HL-60 (cell line): ENCODE results near the gene FAM120A.

Experiments
- POLR2AphosphoS5 ChIP-seq: IDR thresholded peaks from 2 replicates; pipeline ENCODE4 v1.6.1; 2012; ENCODE audit warnings: low read depth
- SPI1 ChIP-seq: IDR thresholded peaks from 2 replicates; pipeline ENCODE4 v1.6.1; 2012; ENCODE audit warnings: low read depth, mild to moderate bottlenecking, borderline replicate concordance
- TF ChIP-seq, protein P1 (sequence below): IDR thresholded peaks from one replicate; pipeline ENCODE4 v1.5.1; 2011; ENCODE audit warnings: low read length, control low read depth, inconsistent platforms; ENCODE audit not compliant: insufficient read depth
- TF ChIP-seq, protein P2 (sequence below): IDR thresholded peaks from 2 replicates; pipeline ENCODE4 v1.6.1; 2012; ENCODE audit warnings: low read depth; ENCODE audit not compliant: insufficient replicate concordance

DNA sequence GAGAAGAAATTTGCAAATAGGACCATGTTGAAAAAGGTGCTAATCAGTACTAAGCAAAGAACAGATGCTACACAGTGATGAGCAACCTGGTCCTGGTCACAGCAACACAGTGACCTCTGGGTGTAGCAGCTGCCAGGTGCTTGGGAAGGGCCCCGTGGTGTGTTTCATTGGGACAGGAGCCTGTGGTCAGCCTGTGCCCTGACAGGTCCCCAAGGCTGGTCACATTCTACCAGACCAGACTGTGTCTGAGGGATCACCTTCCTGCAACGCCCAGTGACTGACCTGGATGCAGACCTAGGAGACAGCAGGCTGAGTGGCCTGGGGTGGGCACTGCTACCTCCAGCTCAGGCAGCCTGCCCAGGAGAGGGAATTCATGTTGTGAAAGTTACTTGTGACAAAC is 56.7 kb downstream of the FAM120A start:
- TF ChIP-seq, protein P1, sequence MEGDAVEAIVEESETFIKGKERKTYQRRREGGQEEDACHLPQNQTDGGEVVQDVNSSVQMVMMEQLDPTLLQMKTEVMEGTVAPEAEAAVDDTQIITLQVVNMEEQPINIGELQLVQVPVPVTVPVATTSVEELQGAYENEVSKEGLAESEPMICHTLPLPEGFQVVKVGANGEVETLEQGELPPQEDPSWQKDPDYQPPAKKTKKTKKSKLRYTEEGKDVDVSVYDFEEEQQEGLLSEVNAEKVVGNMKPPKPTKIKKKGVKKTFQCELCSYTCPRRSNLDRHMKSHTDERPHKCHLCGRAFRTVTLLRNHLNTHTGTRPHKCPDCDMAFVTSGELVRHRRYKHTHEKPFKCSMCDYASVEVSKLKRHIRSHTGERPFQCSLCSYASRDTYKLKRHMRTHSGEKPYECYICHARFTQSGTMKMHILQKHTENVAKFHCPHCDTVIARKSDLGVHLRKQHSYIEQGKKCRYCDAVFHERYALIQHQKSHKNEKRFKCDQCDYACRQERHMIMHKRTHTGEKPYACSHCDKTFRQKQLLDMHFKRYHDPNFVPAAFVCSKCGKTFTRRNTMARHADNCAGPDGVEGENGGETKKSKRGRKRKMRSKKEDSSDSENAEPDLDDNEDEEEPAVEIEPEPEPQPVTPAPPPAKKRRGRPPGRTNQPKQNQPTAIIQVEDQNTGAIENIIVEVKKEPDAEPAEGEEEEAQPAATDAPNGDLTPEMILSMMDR: no peak
- TF ChIP-seq SPI1 (no peak), POLR2AphosphoS5 (no peak)
- TF ChIP-seq, protein P2, sequence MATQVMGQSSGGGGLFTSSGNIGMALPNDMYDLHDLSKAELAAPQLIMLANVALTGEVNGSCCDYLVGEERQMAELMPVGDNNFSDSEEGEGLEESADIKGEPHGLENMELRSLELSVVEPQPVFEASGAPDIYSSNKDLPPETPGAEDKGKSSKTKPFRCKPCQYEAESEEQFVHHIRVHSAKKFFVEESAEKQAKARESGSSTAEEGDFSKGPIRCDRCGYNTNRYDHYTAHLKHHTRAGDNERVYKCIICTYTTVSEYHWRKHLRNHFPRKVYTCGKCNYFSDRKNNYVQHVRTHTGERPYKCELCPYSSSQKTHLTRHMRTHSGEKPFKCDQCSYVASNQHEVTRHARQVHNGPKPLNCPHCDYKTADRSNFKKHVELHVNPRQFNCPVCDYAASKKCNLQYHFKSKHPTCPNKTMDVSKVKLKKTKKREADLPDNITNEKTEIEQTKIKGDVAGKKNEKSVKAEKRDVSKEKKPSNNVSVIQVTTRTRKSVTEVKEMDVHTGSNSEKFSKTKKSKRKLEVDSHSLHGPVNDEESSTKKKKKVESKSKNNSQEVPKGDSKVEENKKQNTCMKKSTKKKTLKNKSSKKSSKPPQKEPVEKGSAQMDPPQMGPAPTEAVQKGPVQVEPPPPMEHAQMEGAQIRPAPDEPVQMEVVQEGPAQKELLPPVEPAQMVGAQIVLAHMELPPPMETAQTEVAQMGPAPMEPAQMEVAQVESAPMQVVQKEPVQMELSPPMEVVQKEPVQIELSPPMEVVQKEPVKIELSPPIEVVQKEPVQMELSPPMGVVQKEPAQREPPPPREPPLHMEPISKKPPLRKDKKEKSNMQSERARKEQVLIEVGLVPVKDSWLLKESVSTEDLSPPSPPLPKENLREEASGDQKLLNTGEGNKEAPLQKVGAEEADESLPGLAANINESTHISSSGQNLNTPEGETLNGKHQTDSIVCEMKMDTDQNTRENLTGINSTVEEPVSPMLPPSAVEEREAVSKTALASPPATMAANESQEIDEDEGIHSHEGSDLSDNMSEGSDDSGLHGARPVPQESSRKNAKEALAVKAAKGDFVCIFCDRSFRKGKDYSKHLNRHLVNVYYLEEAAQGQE: no peak
